B cell (primary cell): ENCODE measurements around the gene TMEM209. TPM values are rescaled to one million over a fixed set of nuclear protein-coding genes. Genes with fewer than 3 reads are reported as not detected.
"Not testable (repeated sequence)": the region's sequence is repeated elsewhere in the genome, so short reads cannot be mapped to it uniquely, and the experiment has no call there.

Source experiments
- ATAC-seq: fragments of 200-7000 bp; cut with Tn5 transposase; one replicate; pipeline ENCODE4 v1.10.0; 2021; ENCODE audit warnings: low read depth, mild to moderate bottlenecking, moderate number of reproducible peaks, moderate library complexity
- CTCF ChIA-PET: fragments of 350-600 bp; sonication (Branson Sonifier 250); formaldehyde crosslinking; loops from one replicate; lab custom pipeline; 2021; ENCODE audit warnings: antibody characterized with exemption, inconsistent platforms; lab: Charles Lee
- POLR2A ChIA-PET: fragments of 350-600 bp; sonication (Branson Sonifier 250); formaldehyde crosslinking; loops from one replicate; lab custom pipeline; 2021; ENCODE audit warnings: antibody characterized with exemption; lab: Charles Lee
- DNase-seq: peaks from one replicate; pipeline ENCODE4 v3.0.0; 2013
- H2AFZ ChIP-seq: 2 replicates; pipeline ENCODE4 v1.6.1; 2012; ENCODE audit warnings: mild to moderate bottlenecking, low read depth, low read length; ENCODE audit not compliant: insufficient read depth, poor library complexity, severe bottlenecking
- H3K27ac ChIP-seq, 2 donors: 1 replicate in 1 of 2; 2 replicates in 1 of 2; pipeline ENCODE4 v1.5.1; 2012 to 2013; ENCODE audit warnings: low read length in 2 of 2, mild to moderate bottlenecking in 2 of 2, moderate library complexity in 1 of 2
- H3K27me3 ChIP-seq, 4 experiments: fragments of 200-600 bp in 1 of 4; sonication (generic) in 1 of 4; replicated peaks in 1 of 4; 1 replicate in 2 of 4; 2 replicates in 2 of 4; pipeline versions ENCODE4 v1.6.1 to v1.7.0; 2013 to 2016; ENCODE audit warnings: low read length in 3 of 4, mild to moderate bottlenecking in 2 of 4, mixed read lengths in 1 of 4, moderate library complexity in 1 of 4; ENCODE audit not compliant: insufficient read depth in 4 of 4, control insufficient read depth in 3 of 4; ENCODE audit errors: control extremely low read depth in 1 of 4
- H3K36me3 ChIP-seq, 2 experiments: replicated peaks in 1 of 2; 1 replicate in 1 of 2; 2 replicates in 1 of 2; pipeline versions ENCODE4 v1.6.1 to v1.7.1; 2013; ENCODE audit warnings: low read length in 1 of 2; ENCODE audit not compliant: insufficient read depth in 2 of 2, control insufficient read depth in 1 of 2; ENCODE audit errors: control extremely low read depth in 1 of 2, extremely low read depth in 1 of 2
- H3K4me1 ChIP-seq, 2 donors: fragments of 200-600 bp in 1 of 2; sonication (generic) in 1 of 2; 1 replicate in 1 of 2; 2 replicates in 1 of 2; pipeline versions ENCODE4 v1.5.1 to v1.6.1; 2013 to 2017; ENCODE audit warnings: low read length in 2 of 2; ENCODE audit not compliant: control insufficient read depth in 2 of 2, insufficient read depth in 2 of 2
- H3K4me2 ChIP-seq: replicated peaks from 2 replicates; pipeline ENCODE3; 2012; ENCODE audit warnings: mild to moderate bottlenecking, low read depth, low read length; ENCODE audit not compliant: poor library complexity, severe bottlenecking
- H3K4me3 ChIP-seq, 5 experiments: fragments of 200-600 bp in 1 of 5; sonication (generic) in 1 of 5; 1 replicate in 3 of 5; 2 replicates in 2 of 5; pipeline versions ENCODE4 v1.5.1 to v1.7.0; 2011 to 2016; ENCODE audit warnings: low read length in 4 of 5, mild to moderate bottlenecking in 4 of 5, low read depth in 2 of 5, control low read depth in 1 of 5, moderate library complexity in 1 of 5; ENCODE audit not compliant: insufficient read depth in 1 of 5; ENCODE audit errors: control extremely low read depth in 1 of 5, extremely low read depth in 1 of 5
- H3K79me2 ChIP-seq: fragments of 200-600 bp; sonication (generic); one replicate; pipeline ENCODE4 v1.6.0; 2016; ENCODE audit warnings: low read length; ENCODE audit not compliant: control insufficient read depth, insufficient read depth
- H3K9ac ChIP-seq: fragments of 200-600 bp; sonication (generic); 2 replicates; pipeline ENCODE4 v1.6.1; 2017; ENCODE audit warnings: mild to moderate bottlenecking, low read length, moderate library complexity
- H3K9me3 ChIP-seq, 3 donors: one replicate each; pipeline versions ENCODE4 v1.6.1 to v1.7.1; 2013; ENCODE audit warnings: low read length in 2 of 3; ENCODE audit not compliant: control insufficient read depth in 2 of 3, insufficient read depth in 1 of 3; ENCODE audit errors: control extremely low read depth in 1 of 3
- H4K20me1 ChIP-seq: 2 replicates; pipeline ENCODE4 v1.6.0; 2012; ENCODE audit warnings: mild to moderate bottlenecking, low read length; ENCODE audit not compliant: insufficient read depth, control insufficient read depth, poor library complexity, severe bottlenecking
- H3K27ac Mint-ChIP-seq: one replicate; pipeline ENCODE4 v1.8.0; 2021; ENCODE audit warnings: mixed read lengths
- H3K27me3 Mint-ChIP-seq: one replicate; pipeline ENCODE4 v1.8.0; 2021; ENCODE audit warnings: mixed read lengths
- H3K4me1 Mint-ChIP-seq: one replicate; pipeline ENCODE4 v1.8.0; 2021; ENCODE audit warnings: mixed read lengths
- H3K4me3 Mint-ChIP-seq: one replicate; pipeline ENCODE4 v1.8.0; 2021; ENCODE audit warnings: mixed read lengths
- H3K9me3 Mint-ChIP-seq: one replicate; pipeline ENCODE4 v1.8.0; 2022; ENCODE audit warnings: mixed read lengths; ENCODE audit not compliant: insufficient read depth
- EZH2 ChIP-seq: IDR thresholded peaks from 2 replicates; pipeline ENCODE4 v1.6.1; 2012; ENCODE audit warnings: borderline replicate concordance, low read depth, mild to moderate bottlenecking, moderate library complexity, low read length; ENCODE audit not compliant: insufficient read depth, poor library complexity, severe bottlenecking
- WGBS: methylation state at CpG from one replicate; pipeline ENCODE4 v1.1.5; 2013; ENCODE audit warnings: missing lambda C conversion rate; ENCODE audit not compliant: insufficient coverage; 5-methylcytosine and 5-hydroxymethylcytosine counted together
- intact Hi-C: fragments of 100-400 bp; cut with micrococcal nuclease; formaldehyde crosslinking; loops from one replicate; pipeline ENCODE4 v1.10.0; 2022
- polyA plus RNA-seq: library from polyadenylated mRNA; depleted of rRNA; stranded (reverse); fragments of >200 nt; gene quantifications from 2 replicates; pipeline ENCODE4 v1.2.3, GENCODE V29; 2012
- total RNA-seq, 2 donors: library from RNA; stranded (reverse); fragments of 120-200 nt in 1 of 2; gene quantifications; 1 replicate in 1 of 2; 2 replicates in 1 of 2; pipeline versions ENCODE4 v1.2.3 to v1.2.4, GENCODE V29; 2013 to 2022
- TF ChIP-seq, protein P1 (sequence below): fragments of 200-600 bp; IDR thresholded peaks from one replicate; pipeline ENCODE4 v1.8.0; 2022; ENCODE audit warnings: antibody characterized with exemption, mild to moderate bottlenecking

Gene TMEM209
- total and polyA plus RNA-seq, 2 donors (not counting 1 experiment from before 2014, with no cell fraction given): 15.8 to 35.8 TPM

DNA sequence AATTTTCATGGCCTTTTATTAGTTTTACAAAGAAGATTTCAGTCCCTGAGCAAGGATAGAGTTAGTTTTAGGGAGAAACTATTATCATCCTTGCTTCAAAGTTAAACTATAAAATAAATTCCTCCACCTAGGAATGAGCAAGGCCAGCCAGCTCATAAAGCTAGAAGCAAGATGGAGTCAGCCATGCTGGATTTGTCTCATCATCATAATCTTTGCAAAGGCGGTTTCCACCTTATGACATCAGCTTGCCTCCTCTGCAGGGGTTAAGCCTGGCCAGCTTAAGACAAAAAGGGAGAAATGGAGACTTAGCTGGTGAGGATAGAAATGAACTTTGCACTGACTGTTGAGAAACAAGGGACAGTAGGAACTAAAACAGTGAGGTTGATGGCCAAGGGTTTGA lies 21.1 kb upstream of the TMEM209 start:
- Histone ChIP-seq H3K9me3 (no peaks in the 10 kb centered on the region), H3K4me2 (no peak overlapping the region), H3K27me3 (no peaks in the 10 kb centered on the region), H3K27ac (no peak overlapping the region), H3K36me3 (no peaks in the 10 kb centered on the region), H3K9ac (no peak overlapping the region), H4K20me1 (no peaks in the 10 kb centered on the region), H3K4me3 (no peak overlapping the region), H3K79me2 (no peaks in the 10 kb centered on the region), H2AFZ (no peak overlapping the region), H3K4me1 (no peaks in the 10 kb centered on the region)
- 100% methylated on average over 1 of the region's 1 CpG for WGBS
- Mint-ChIP-seq H3K27ac (no peak overlapping the region), H3K4me3 (no peak overlapping the region), H3K27me3 (no peaks in the 10 kb centered on the region), H3K9me3 (no peaks in the 10 kb centered on the region), H3K4me1 (peaks cover 2% of the 10 kb centered on the region)
- ATAC-seq: no peak
- intact Hi-C loops: no loop called here
- DNase-seq: no peak
- CTCF ChIA-PET: no interaction called here
- POLR2A ChIA-PET: no interaction called here
- TF ChIP-seq, protein P1, sequence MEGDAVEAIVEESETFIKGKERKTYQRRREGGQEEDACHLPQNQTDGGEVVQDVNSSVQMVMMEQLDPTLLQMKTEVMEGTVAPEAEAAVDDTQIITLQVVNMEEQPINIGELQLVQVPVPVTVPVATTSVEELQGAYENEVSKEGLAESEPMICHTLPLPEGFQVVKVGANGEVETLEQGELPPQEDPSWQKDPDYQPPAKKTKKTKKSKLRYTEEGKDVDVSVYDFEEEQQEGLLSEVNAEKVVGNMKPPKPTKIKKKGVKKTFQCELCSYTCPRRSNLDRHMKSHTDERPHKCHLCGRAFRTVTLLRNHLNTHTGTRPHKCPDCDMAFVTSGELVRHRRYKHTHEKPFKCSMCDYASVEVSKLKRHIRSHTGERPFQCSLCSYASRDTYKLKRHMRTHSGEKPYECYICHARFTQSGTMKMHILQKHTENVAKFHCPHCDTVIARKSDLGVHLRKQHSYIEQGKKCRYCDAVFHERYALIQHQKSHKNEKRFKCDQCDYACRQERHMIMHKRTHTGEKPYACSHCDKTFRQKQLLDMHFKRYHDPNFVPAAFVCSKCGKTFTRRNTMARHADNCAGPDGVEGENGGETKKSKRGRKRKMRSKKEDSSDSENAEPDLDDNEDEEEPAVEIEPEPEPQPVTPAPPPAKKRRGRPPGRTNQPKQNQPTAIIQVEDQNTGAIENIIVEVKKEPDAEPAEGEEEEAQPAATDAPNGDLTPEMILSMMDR: no peak
- TF ChIP-seq EZH2: no peak

- POLR2A ChIA-PET, intact Hi-C loops, H3K4me1 Mint-ChIP-seq, H3K4me3 Mint-ChIP-seq, H3K9me3 ChIP-seq, H3K4me1 ChIP-seq, H3K27me3 Mint-ChIP-seq, CTCF ChIA-PET, H3K27me3 ChIP-seq, H2AFZ ChIP-seq, H3K79me2 ChIP-seq, H3K36me3 ChIP-seq, DNase-seq, H3K27ac ChIP-seq, H3K4me3 ChIP-seq, H3K9me3 Mint-ChIP-seq, H3K27ac Mint-ChIP-seq, H4K20me1 ChIP-seq, H3K4me2 ChIP-seq, ATAC-seq, H3K9ac ChIP-seq: not testable (repeated sequence)
- WGBS: 93% methylated on average over 3 of the region's 3 CpGs
These were observed 19.7 kb upstream of the TMEM209 start for GRCh38 chr7:130224923-130225322.
